ENCODE data around the gene NDUFB10. TPM values are rescaled to one million over a fixed set of nuclear protein-coding genes. Genes with fewer than 3 reads are reported as not detected.
A peak's percentile ranks its signal among the peaks of the same experiment; 100 is the strongest.
"Not testable (repeated sequence)": the region's sequence is repeated elsewhere in the genome, so short reads cannot be mapped to it uniquely, and the experiment has no call there.

NDUFB10 gene
- total RNA-seq, 1 donor from 2014 or later, result 132 TPM

- Mint-ChIP-seq H3K9me3 (no peaks in the 10 kb centered on the region), H3K27me3 (ENCODE audit: low read depth) (no peaks in the 10 kb centered on the region), H3K27ac (peak overlapping the region; percentile 40)
These were observed 14.6 kb upstream of the NDUFB10 start for GRCh38 chr16:1944612-1945199.

GRCh38 chr16:1945559-1946391 is 13.6 kb upstream of the NDUFB10 start:
- Mint-ChIP-seq H3K27me3 (ENCODE audit: low read depth) (no peaks in the 10 kb centered on the region), H3K4me1 (ENCODE audit: low read depth) (peaks cover 15% of the 10 kb centered on the region), H3K36me3 (ENCODE audit: low read depth) (no peaks in the 10 kb centered on the region), H3K4me3 (ENCODE audit: low read depth) (no peak overlapping the region), H3K27ac (no peak overlapping the region), H3K9me3 (no peaks in the 10 kb centered on the region)
- intact Hi-C loops (cut with micrococcal nuclease), result no loop called here
- no peak for DNase-seq (ENCODE audit: low spot score)

More at GRCh38 chr16:1944612-1945199, 14.6 kb upstream of the NDUFB10 start:
- H3K4me3 Mint-ChIP-seq (ENCODE audit: low read depth), result peak overlapping the region; percentile 57
- H3K36me3 Mint-ChIP-seq (ENCODE audit: low read depth), result no peaks in the 10 kb centered on the region
- DNase-seq (ENCODE audit: low spot score), result no peak
- intact Hi-C loops (cut with micrococcal nuclease), result loop anchor here (5.0 kb wide), 2 partner anchors 87 to 198 kb away; no protein-coding TSS in a partner anchor
- peaks cover 15% of the 10 kb centered on the region for H3K4me1 Mint-ChIP-seq (ENCODE audit: low read depth)

- no peak overlapping the region for H3K27ac Mint-ChIP-seq
- no peak overlapping the region for H3K4me3 Mint-ChIP-seq (ENCODE audit: low read depth)
- no peaks in the 10 kb centered on the region for H3K36me3 Mint-ChIP-seq (ENCODE audit: low read depth)
- no peaks in the 10 kb centered on the region for H3K9me3 Mint-ChIP-seq
- intact Hi-C loops (cut with micrococcal nuclease), result no loop called here
- no peak for DNase-seq (ENCODE audit: low spot score)
- no peaks in the 10 kb centered on the region for H3K27me3 Mint-ChIP-seq (ENCODE audit: low read depth)
- H3K4me1 Mint-ChIP-seq (ENCODE audit: low read depth), result peaks cover 13% of the 10 kb centered on the region
These were observed 12.6 kb upstream of the NDUFB10 start for GRCh38 chr16:1946495-1947368.

- Mint-ChIP-seq H3K4me3 (ENCODE audit: low read depth) (no peak overlapping the region), H3K4me1 (ENCODE audit: low read depth) (peaks cover 9% of the 10 kb centered on the region), H3K9me3 (no peaks in the 10 kb centered on the region), H3K27me3 (ENCODE audit: low read depth) (no peaks in the 10 kb centered on the region), H3K36me3 (ENCODE audit: low read depth) (no peaks in the 10 kb centered on the region), H3K27ac (no peak overlapping the region)
- DNase-seq (ENCODE audit: low spot score), result no peak
- intact Hi-C loops (cut with micrococcal nuclease), result no loop called here
These were observed 12.0 kb upstream of the NDUFB10 start for GRCh38 chr16:1947369-1947670.

GRCh38 chr16:1949507-1949906 is 9.8 kb upstream of the NDUFB10 start:
- DNase-seq (ENCODE audit: low spot score), result no peak
- H3K4me1 Mint-ChIP-seq (ENCODE audit: low read depth), result peaks cover 7% of the 10 kb centered on the region
- no peaks in the 10 kb centered on the region for H3K9me3 Mint-ChIP-seq
- intact Hi-C loops (cut with micrococcal nuclease), result no loop called here
- no peaks in the 10 kb centered on the region for H3K27me3 Mint-ChIP-seq (ENCODE audit: low read depth)
- no peak overlapping the region for H3K4me3 Mint-ChIP-seq (ENCODE audit: low read depth)
- no peaks in the 10 kb centered on the region for H3K36me3 Mint-ChIP-seq (ENCODE audit: low read depth)
- no peak overlapping the region for H3K27ac Mint-ChIP-seq

GRCh38 chr16:1950047-1950446 is 9.3 kb upstream of the NDUFB10 start:
- intact Hi-C loops (cut with micrococcal nuclease), result no loop called here
- Mint-ChIP-seq H3K27ac (no peak overlapping the region), H3K27me3 (ENCODE audit: low read depth) (no peaks in the 10 kb centered on the region), H3K4me1 (ENCODE audit: low read depth) (peaks cover 5% of the 10 kb centered on the region), H3K4me3 (ENCODE audit: low read depth) (no peak overlapping the region), H3K36me3 (ENCODE audit: low read depth) (no peaks in the 10 kb centered on the region), H3K9me3 (no peaks in the 10 kb centered on the region)
- no peak for DNase-seq (ENCODE audit: low spot score)

GRCh38 chr16:1950559-1950958 is 8.8 kb upstream of the NDUFB10 start:
- intact Hi-C loops (cut with micrococcal nuclease), result no loop called here
- Mint-ChIP-seq H3K4me3 (ENCODE audit: low read depth) (no peak overlapping the region), H3K36me3 (ENCODE audit: low read depth) (no peaks in the 10 kb centered on the region), H3K9me3 (no peaks in the 10 kb centered on the region), H3K27me3 (ENCODE audit: low read depth) (no peaks in the 10 kb centered on the region), H3K27ac (no peak overlapping the region), H3K4me1 (ENCODE audit: low read depth) (peaks cover 5% of the 10 kb centered on the region)
- no peak for DNase-seq (ENCODE audit: low spot score)

- Mint-ChIP-seq H3K27ac (no peak overlapping the region), H3K36me3 (ENCODE audit: low read depth) (no peaks in the 10 kb centered on the region), H3K4me3 (ENCODE audit: low read depth) (no peak overlapping the region), H3K9me3 (no peaks in the 10 kb centered on the region), H3K27me3 (ENCODE audit: low read depth) (no peaks in the 10 kb centered on the region), H3K4me1 (ENCODE audit: low read depth) (peaks cover 5% of the 10 kb centered on the region)
- DNase-seq (ENCODE audit: low spot score), result no peak
- intact Hi-C loops (cut with micrococcal nuclease), result no loop called here
These were observed 5.6 kb upstream of the NDUFB10 start for GRCh38 chr16:1953734-1954133.

GRCh38 chr16:1957434-1958142 is 1.8 kb upstream of the NDUFB10 start:
- not testable (repeated sequence) for H3K27ac Mint-ChIP-seq

GRCh38 chr16:1958143-1958491 is 1.2 kb upstream of the NDUFB10 start:
- H3K27me3 Mint-ChIP-seq (ENCODE audit: low read depth); H3K4me3 Mint-ChIP-seq (ENCODE audit: low read depth); H3K9me3 Mint-ChIP-seq; intact Hi-C loops (cut with micrococcal nuclease); H3K27ac Mint-ChIP-seq; DNase-seq (ENCODE audit: low spot score): not testable (repeated sequence)
- peaks cover 23% of the 10 kb centered on the region for H3K4me1 Mint-ChIP-seq (ENCODE audit: low read depth)
- peaks cover 34% of the 10 kb centered on the region for H3K36me3 Mint-ChIP-seq (ENCODE audit: low read depth)

More at GRCh38 chr16:1957434-1958142, 1.8 kb upstream of the NDUFB10 start:
- H3K4me3 Mint-ChIP-seq (ENCODE audit: low read depth); H3K9me3 Mint-ChIP-seq; DNase-seq (ENCODE audit: low spot score); intact Hi-C loops (cut with micrococcal nuclease); H3K27me3 Mint-ChIP-seq (ENCODE audit: low read depth): not testable (repeated sequence)
- H3K36me3 Mint-ChIP-seq (ENCODE audit: low read depth), result peaks cover 28% of the 10 kb centered on the region
- H3K4me1 Mint-ChIP-seq (ENCODE audit: low read depth), result peaks cover 23% of the 10 kb centered on the region

GRCh38 chr16:1958715-1959268 is 546 bp upstream of the NDUFB10 start:
- Mint-ChIP-seq H3K27ac (no peak overlapping the region), H3K9me3 (no peaks in the 10 kb centered on the region), H3K4me3 (ENCODE audit: low read depth) (peak overlapping the region; percentile 95), H3K4me1 (ENCODE audit: low read depth) (peaks cover 26% of the 10 kb centered on the region), H3K27me3 (ENCODE audit: low read depth) (no peaks in the 10 kb centered on the region), H3K36me3 (ENCODE audit: low read depth) (peaks cover 40% of the 10 kb centered on the region)
- intact Hi-C loops (cut with micrococcal nuclease), result loop anchor here (1.0 kb wide), 2 partner anchors 15 to 176 kb away; partner anchors contain the start of genes MSRB1, NUBP2 and SPSB3
- no peak for DNase-seq (ENCODE audit: low spot score)
